ENCODE results near the gene INTS4.
"Not testable (repeated sequence)": the region's sequence is repeated elsewhere in the genome, so short reads cannot be mapped to it uniquely, and the experiment has no call there.

INTS4 gene

GRCh38 chr11:77994434-77995362 lies at the start of gene INTS4:
INTS4 (minus strand) TSS chr11:77994668; CDS start chr11:77994643, 25 bp downstream.
- DNase-seq = peak; percentile 79 to 100 (median 99)

GRCh38 chr11:78041843-78042440 lies 47.5 kb upstream of the INTS4 start:
- no peak for DNase-seq

GRCh38 chr11:78041380-78041719 lies 46.9 kb upstream of the INTS4 start:
- not testable (repeated sequence) for DNase-seq

GRCh38 chr11:78040691-78041379 lies 46.4 kb upstream of the INTS4 start:
- DNase-seq = no peak

GRCh38 chr11:78039919-78040671 lies 45.6 kb upstream of the INTS4 start:
- DNase-seq = peak in 40 of 51 donors; percentile 5 to 66 (median 29)

GRCh38 chr11:78039391-78039918 lies 45.0 kb upstream of the INTS4 start:
- no peak for DNase-seq

- DNase-seq = no peak
Observed at GRCh38 chr11:78038697-78039313, 44.3 kb upstream of the INTS4 start.

GRCh38 chr11:78037825-78038620 lies 43.6 kb upstream of the INTS4 start:
- DNase-seq = no peak

- DNase-seq = no peak
Observed at GRCh38 chr11:78037056-78037455, 42.6 kb upstream of the INTS4 start.

GRCh38 chr11:78036313-78036712 lies 41.8 kb upstream of the INTS4 start:
- no peak for DNase-seq

GRCh38 chr11:78034623-78035022 lies 40.2 kb upstream of the INTS4 start:
- DNase-seq = no peak

GRCh38 chr11:78033040-78033439 lies 38.6 kb upstream of the INTS4 start:
- no peak for DNase-seq

GRCh38 chr11:78032090-78032489 lies 37.6 kb upstream of the INTS4 start:
- DNase-seq = peak in 3 of 51 donors; percentile 6 to 12 (median 6)

- DNase-seq = no peak
Observed at GRCh38 chr11:78031629-78032028, 37.2 kb upstream of the INTS4 start.

GRCh38 chr11:78030429-78031325 lies 36.2 kb upstream of the INTS4 start:
- peak; percentile 7 to 96 (median 87) for DNase-seq

- DNase-seq = not testable (repeated sequence)
Observed at GRCh38 chr11:78028423-78028822, 34.0 kb upstream of the INTS4 start.

- DNase-seq = no peak
Observed at GRCh38 chr11:78027759-78028158, 33.3 kb upstream of the INTS4 start.

GRCh38 chr11:78025378-78025777 lies 30.9 kb upstream of the INTS4 start:
- no peak for DNase-seq

GRCh38 chr11:78023426-78023825 lies 29.0 kb upstream of the INTS4 start:
- DNase-seq = no peak

All from hypothalamus (tissue), 51 donors.